GM19397 (cell line): ENCODE results near the gene SPP2.

ENCODE experiments used
- ATAC-seq: cut with Tn5 transposase; IDR thresholded peaks from one replicate; pipeline ENCODE4 v1.9.1; 2021; ENCODE audit warnings: mild to moderate bottlenecking, moderate library complexity; ENCODE audit not compliant: unreplicated experiment

Gene SPP2

GRCh38 chr2:234050455-234051135 lies at the start of gene SPP2:
Gene SPP2, plus strand, starts transcription at chr2:234050702. Its CDS starts 85 bp downstream, at chr2:234050787.
- no peak for ATAC-seq

DNA sequence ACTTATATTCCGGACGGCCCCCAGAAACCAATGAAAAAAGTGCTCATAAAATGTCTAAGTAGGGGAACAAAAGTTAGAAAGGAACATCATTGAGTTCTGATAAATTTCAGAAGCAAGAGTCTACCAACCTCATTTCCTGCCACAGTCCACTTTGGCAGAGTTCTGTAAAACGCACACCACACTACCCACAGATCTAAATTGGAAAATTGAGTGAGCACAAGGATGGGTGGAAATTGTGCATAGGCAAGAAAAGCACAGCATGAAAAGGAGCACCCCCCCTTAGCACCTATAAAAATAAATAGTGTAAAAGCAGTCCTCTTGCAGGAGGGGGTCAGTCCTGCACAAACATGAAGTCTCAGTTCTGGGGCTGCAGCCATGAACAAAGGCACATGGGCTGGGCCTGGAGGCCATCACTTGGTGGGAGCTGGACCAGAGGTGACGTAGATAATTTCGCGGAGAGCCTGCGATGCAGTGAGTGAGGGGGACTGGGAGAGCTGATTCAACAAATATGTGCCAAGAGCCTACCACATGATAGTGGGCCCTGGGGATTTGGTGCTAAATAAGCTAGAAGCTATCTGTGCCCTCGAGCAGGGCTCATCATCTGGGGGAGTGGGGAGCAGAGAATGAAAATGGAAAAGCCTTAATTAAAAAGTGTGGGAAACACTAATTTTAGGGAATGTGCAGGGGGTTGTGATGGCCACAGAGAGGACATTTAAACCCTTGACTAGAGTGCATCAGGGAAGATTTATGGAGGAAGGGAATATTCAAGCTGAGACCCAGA lies 48.9 kb upstream of the SPP2 start:
- ATAC-seq: no peak

- no peak for ATAC-seq
Measured at GRCh38 chr2:234002281-234002680, 48.2 kb upstream of the SPP2 start.

DNA sequence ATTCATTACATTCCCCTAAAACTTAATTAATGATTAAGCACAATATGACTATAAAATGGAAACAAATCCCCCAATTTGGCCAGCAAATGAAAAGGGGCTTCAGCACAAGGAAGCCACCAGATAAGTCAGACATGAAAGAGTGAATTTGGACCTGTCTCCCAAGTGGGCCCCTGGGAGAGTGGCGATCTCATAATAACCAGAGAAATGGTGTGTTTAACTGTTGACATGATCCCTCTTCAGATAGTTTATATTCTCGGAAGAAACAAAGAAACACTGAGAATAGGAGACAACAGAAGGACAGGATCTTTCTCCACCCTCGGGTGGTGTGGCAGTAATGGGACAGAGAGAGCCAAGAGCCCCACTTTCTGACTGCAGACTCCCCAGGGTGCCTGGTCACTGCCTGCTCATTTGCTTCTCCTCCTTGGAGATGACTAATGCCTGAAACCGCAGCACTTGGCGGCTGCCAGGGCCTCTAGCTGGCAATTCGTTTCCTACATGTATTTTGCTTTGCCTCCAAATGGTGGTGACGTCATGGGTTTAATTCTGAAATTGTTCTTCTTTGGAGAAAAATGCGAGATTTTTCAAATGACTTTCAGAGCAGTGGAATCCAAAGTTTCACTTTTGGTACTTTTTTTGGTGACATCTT lies 46.4 kb upstream of the SPP2 start:
- no peak for ATAC-seq

DNA sequence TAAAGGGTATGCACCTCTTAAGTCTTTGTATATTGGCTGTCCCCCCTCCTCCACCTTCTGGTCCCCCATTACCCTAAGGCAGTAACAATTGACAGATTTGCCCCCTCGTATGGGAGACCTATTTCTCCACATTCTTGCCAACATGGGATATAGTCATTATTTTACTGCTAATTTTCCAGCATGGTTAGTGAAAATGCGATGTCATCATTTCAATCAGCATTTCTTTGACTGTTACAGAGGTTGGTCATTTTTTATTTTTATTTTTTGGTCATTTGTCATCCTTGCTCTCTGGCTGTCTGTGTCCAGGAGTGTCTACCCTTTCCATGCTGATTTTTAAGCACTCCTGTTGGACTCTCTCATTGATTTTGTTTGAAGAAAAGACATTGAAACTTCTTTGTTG lies 45.4 kb upstream of the SPP2 start:
- no peak for ATAC-seq

- ATAC-seq: no peak
Measured at GRCh38 chr2:234006501-234006900, 44.0 kb upstream of the SPP2 start.

GRCh38 chr2:234014427-234014826 lies 36.1 kb upstream of the SPP2 start:
- ATAC-seq: no peak

DNA sequence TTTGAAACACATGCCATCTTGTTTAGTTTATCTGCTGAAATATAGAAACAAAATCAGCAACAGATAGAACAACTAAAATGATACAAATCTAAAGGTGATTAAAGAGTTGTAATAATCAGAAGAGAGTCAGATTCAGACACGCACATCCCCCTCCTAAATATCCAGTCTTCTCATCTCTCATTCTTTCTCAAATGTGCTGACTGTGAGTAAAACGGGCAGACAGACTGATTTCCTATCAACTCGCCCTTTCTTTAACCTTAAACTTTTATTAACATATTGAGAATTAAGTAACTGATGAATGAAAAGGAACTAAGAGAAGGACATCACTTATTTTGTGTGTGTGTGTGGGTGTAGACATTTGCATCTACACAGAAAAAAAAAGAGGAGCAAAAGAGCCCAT lies 34.6 kb upstream of the SPP2 start:
- no peak for ATAC-seq

GRCh38 chr2:234019896-234020295 lies 30.6 kb upstream of the SPP2 start:
- no peak for ATAC-seq

DNA sequence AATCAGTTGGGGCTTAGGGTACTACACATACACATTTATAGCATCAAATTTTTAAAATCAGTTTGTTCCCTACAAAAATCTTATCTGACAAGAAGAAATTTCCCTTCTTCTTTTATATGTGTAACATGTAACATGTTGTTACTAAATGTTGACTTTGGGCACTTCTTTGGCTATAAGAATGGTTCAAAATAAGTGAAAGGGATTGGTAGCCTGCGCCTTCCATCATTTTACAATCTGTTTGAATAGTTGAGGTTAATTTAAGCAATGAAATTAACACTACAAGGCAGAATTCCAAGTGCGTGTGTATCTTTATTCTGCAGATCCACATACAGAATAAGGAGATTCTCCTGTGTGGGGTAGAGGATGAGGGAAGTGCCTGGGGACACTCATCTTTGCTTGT lies 30.2 kb upstream of the SPP2 start:
- ATAC-seq: no peak

- no peak for ATAC-seq
Measured at GRCh38 chr2:234022424-234022823, 28.1 kb upstream of the SPP2 start.

DNA sequence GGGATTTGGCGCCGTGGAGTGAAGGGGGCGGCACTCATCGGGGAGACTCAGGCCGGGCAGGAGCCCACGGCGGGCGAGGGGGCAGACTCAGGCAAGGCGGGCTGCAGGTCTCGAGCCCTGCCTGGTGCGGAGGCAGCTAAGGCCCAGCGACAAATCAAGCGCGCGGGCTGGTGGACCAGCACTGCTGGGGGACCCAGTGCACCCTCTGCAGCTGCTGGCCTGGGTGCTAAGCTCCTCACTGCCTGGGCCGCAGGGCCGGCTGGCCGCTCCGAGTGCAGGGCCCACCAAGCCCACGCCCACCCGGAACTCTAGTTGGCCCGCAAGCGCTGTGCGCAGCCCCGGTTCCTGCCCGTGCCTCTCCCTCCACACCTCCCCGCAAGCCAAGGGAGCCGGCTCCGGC lies 26.2 kb upstream of the SPP2 start:
- no peak for ATAC-seq

- no peak for ATAC-seq
Measured at GRCh38 chr2:234025466-234025865, 25.0 kb upstream of the SPP2 start.

- ATAC-seq: no peak
Measured at GRCh38 chr2:234025891-234026401, 24.6 kb upstream of the SPP2 start.

DNA sequence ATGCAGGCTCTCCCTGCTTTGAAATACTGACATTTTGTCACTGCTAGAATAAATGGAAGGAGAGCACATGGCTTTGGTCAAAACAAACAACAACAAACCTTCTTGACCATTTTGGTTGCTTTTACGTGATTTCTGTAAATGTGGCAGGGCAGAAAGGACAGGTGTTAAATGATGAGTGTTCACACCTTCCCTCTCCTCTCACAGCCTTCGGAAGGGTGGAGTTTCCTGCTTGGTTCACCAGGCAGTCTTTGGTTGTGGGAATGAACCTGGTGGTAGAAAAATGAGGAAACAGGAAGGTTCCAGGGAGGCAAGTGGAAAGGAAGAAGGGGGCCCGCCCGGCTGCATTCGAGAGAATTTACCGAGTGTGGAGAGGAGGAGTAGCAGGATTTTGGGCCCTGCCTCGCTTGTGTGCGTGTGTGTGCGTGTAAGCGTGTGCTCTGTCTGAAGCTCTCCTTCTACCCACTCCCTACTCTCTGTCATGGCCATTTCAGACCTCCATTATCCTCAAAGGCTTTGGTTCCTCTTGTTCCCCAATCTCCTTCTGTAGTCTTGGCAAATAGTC lies 23.7 kb upstream of the SPP2 start:
- ATAC-seq: no peak

GRCh38 chr2:234027641-234028040 lies 22.9 kb upstream of the SPP2 start:
- no peak for ATAC-seq

DNA sequence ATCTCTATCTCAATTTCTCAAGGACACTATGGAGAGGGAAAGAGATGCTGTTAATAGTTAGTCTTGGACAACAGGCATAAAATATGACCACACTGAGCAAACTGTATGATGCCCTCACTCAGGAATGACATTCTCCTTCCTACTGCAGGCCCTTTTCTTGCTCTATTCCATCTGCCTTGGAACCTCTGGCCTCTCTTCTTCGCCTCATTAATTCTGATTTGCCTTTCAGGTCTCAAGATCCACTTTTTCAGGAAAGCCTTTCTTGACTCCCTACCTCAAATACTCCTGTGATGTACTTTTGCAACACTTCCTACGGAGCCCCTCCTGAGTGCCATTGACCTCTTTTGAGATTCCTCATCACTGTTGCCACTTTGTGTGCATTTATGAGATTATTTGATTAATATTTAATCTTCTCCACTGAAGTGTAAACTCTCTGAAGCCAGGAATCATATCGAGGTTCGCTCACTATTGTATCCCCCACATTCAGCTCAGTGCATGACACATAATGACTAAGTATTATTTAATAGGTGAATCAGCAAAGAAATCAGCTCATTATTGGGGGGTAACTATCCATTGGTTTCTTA lies 21.3 kb upstream of the SPP2 start:
- no peak for ATAC-seq

DNA sequence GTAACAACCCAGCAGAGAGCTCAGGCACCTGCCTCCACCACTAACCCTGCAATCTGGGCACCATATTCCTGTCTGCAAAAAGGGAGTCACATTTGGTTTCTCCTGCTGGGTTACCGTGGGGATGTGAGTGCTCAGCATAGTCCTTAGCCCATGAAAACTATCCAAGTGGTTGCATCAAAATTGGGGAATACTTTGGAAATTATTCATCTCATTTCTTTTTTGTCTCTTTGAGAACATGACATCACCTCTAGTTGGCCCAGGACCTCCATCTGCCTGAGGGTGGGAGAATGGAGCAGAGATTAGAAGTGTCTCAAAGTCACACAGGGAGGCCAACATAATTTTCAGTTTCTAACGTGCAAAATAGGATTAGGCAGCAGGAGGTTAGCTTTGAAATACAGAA lies 19.3 kb upstream of the SPP2 start:
- ATAC-seq: no peak

- no peak for ATAC-seq
Measured at GRCh38 chr2:234032279-234032856, 18.1 kb upstream of the SPP2 start.

GRCh38 chr2:234033174-234033573 lies 17.3 kb upstream of the SPP2 start:
- ATAC-seq: no peak

- no peak for ATAC-seq
Measured at GRCh38 chr2:234033885-234034284, 16.6 kb upstream of the SPP2 start.
